WI38 (cell line): Measurements from ENCODE around the gene CC2D1A.

Experiments used
- H3K4me3 ChIP-seq: 2 replicates; pipeline ENCODE4 v1.5.1; 2011; ENCODE audit warnings: low read depth, mild to moderate bottlenecking, control low read depth, low read length
- CTCF ChIP-seq: IDR thresholded peaks from 2 replicates; pipeline ENCODE4 v1.5.1; 2012; ENCODE audit warnings: low read depth, mild to moderate bottlenecking, control low read depth, low read length

Gene CC2D1A

DNA sequence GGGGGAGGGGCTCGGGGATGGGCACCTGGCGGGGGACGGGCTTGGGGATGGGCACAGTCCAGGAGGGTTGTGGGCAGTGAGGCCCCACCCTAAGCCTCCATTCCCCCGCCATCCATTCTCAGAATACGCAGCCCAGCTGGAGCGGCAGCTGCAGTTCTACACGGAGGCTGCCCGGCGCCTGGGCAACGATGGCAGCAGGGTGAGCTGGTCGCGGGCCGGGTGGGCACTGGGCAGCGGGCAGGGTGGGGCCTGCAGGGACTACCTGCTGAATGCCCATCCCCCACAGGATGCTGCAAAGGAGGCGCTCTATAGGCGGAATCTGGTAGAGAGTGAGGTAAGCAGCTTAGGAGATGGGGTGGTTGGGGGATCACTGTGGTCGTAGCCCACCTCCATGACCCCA is 24.0 kb downstream of the CC2D1A start:
- no peak for TF ChIP-seq CTCF
- no peak overlapping the region for H3K4me3 ChIP-seq

DNA sequence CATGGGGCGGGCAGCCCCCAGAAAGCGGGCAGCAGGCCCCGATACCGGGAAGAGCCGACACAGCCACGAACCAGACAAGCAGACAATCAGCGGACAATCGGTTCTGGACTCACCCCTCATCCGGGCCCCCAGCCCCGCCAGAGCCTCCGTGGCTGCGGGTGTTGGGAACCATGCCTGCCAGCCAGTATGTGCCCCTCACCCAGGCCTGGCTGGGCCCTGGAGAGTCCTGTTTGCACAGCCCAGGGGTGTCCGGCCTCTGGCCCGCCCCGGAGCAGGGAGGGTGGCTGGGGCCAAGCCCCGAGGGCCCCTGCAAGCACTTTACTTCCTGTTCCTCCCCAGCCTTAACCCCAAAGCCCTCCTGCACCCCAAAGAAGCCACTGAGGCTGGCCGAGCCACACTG is 24.4 kb downstream of the CC2D1A start:
- H3K4me3 ChIP-seq = no peak overlapping the region
- TF ChIP-seq CTCF = no peak

- no peak overlapping the region for H3K4me3 ChIP-seq
These were observed 25.6 kb downstream of the CC2D1A start for GRCh38 chr19:13931391-13932148.

DNA sequence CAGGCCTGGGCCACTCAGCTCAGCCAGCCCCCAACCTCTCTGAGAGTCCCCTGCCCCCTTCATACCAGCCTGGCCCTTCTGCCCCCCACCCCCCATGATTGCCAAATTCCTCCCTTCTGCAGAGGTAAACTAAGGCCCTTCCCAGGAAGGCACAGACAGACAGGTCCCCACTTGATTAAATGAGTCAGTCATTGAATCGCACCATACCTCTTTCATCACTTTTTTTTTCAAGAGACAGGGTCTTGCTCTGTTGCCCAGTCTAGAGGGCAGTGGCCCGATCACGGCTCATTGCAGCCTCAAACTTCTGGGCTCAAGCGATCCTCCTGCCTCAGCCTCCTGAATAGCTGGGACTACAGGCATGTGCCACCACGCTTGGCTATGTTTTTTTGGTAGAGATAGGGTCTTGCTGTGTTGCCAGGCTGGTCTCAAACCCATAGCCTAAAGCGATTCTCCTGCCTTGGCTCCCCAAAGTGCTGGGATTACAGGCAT is 26.2 kb downstream of the CC2D1A start:
- TF ChIP-seq CTCF = no peak
- H3K4me3 ChIP-seq = no peak overlapping the region

More at GRCh38 chr19:13931391-13932148, 25.6 kb downstream of the CC2D1A start:
- TF ChIP-seq CTCF = no peak

DNA sequence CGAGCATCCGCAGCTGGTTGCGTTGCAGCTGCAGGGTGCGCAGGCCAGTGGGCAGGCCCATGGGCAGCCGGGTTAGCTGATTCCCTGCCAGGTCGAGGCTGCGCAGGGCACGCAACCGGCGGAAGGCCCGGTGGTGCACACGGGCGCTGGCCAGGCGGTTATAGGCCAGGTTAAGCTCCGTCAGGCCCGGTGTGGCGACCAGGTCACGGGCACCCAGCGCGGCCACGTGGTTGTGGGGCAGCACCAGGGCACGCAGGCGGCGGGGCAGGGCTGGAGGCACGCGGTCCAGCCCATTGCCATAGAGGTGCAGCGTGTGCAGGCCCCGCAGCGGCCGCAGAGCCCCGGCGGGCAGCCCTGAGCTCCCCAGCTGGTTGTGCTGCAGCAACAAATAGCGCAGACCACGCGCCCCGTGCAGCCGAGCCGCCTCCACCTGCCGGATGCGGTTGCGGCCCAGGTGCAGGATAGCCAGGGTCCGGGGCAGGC is 27.0 kb downstream of the CC2D1A start:
- TF ChIP-seq CTCF = no peak
- H3K4me3 ChIP-seq = no peak overlapping the region

DNA sequence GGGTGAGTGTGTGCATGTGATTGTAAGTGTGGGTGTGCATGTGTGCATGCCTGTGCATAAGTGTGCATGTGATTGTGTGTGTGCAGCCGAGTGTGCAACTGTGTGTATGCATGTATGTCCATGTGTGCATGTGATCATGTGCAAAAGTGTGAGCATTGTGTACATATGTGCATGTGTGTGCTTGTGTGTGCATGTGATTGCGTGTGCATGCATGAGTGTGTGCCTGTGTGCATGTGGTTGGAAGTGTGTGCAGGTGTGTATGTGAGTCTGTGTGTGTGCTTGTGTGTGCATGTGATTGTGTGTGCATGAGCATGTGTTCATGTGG is 28.7 kb downstream of the CC2D1A start:
- H3K4me3 ChIP-seq = no peak overlapping the region
- TF ChIP-seq CTCF = no peak

- no peak for TF ChIP-seq CTCF
- no peak overlapping the region for H3K4me3 ChIP-seq
These were observed 29.9 kb downstream of the CC2D1A start for GRCh38 chr19:13935765-13936510.
